MM.1S (cell line): ENCODE measurements around the gene LEFTY1.

ENCODE experiments used
- DNase-seq: peaks from one replicate; pipeline ENCODE4 v3.0.0-alpha.2; 2015
- H2AFZ ChIP-seq: fragments of 300-600 bp; sonication (generic); 2 replicates; pipeline ENCODE4 v1.6.0; 2016; ENCODE audit warnings: antibody characterized with exemption, low read length
- H3F3A ChIP-seq: fragments of 300-600 bp; sonication (generic); 2 replicates; pipeline ENCODE4 v1.6.1; 2016; ENCODE audit warnings: mild to moderate bottlenecking, antibody characterized with exemption, low read length, moderate library complexity, mixed read lengths; ENCODE audit not compliant: insufficient read depth
- H3K27ac ChIP-seq: fragments of 300-600 bp; sonication (generic); 2 replicates; pipeline ENCODE4 v1.5.1; 2016; ENCODE audit warnings: mild to moderate bottlenecking, low read length
- H3K27me3 ChIP-seq: fragments of 300-600 bp; sonication (generic); replicated peaks from 2 replicates; pipeline ENCODE4 v1.6.0; 2016; ENCODE audit warnings: low read length; ENCODE audit not compliant: insufficient read depth
- H3K36me3 ChIP-seq: fragments of 300-600 bp; sonication (generic); replicated peaks from 2 replicates; pipeline ENCODE4 v1.6.1; 2016; ENCODE audit warnings: mild to moderate bottlenecking, low read length, mixed read lengths; ENCODE audit not compliant: insufficient read depth
- H3K4me1 ChIP-seq: fragments of 300-600 bp; sonication (generic); 2 replicates; pipeline ENCODE4 v1.6.1; 2016; ENCODE audit warnings: low read length, mixed read lengths
- H3K4me2 ChIP-seq: fragments of 300-600 bp; sonication (generic); 2 replicates; pipeline ENCODE4 v1.6.0; 2016; ENCODE audit warnings: low read depth, low read length
- H3K4me3 ChIP-seq: fragments of 300-600 bp; sonication (generic); 2 replicates; pipeline ENCODE4 v1.5.1; 2016; ENCODE audit warnings: low read length, mixed read lengths
- H3K79me2 ChIP-seq: fragments of 300-600 bp; sonication (generic); 2 replicates; pipeline ENCODE4 v1.6.1; 2016; ENCODE audit warnings: mixed run types, low read length, mixed read lengths
- H3K9ac ChIP-seq: fragments of 300-600 bp; sonication (generic); 2 replicates; pipeline ENCODE4 v1.6.1; 2016; ENCODE audit warnings: low read length, mixed read lengths
- H3K9me2 ChIP-seq: fragments of 300-600 bp; sonication (generic); replicated peaks from 2 replicates; pipeline ENCODE4 v1.6.1; 2016; ENCODE audit warnings: mild to moderate bottlenecking, low read length, mixed read lengths; ENCODE audit not compliant: insufficient read depth
- H3K9me3 ChIP-seq: fragments of 300-600 bp; sonication (generic); replicated peaks from 2 replicates; pipeline ENCODE4 v1.6.1; 2016; ENCODE audit warnings: mild to moderate bottlenecking, low read length, mixed read lengths; ENCODE audit not compliant: insufficient read depth
- H4K20me1 ChIP-seq: fragments of 300-600 bp; sonication (generic); 2 replicates; pipeline ENCODE4 v1.6.1; 2016; ENCODE audit warnings: mild to moderate bottlenecking, low read length, moderate library complexity, mixed read lengths; ENCODE audit not compliant: insufficient read depth
- CTCF ChIP-seq: fragments of 300-600 bp; sonication (generic); IDR thresholded peaks from 2 replicates; pipeline ENCODE4 v1.5.1; 2016; ENCODE audit warnings: antibody characterized with exemption, low read length, mixed read lengths
- EZH2 ChIP-seq: fragments of 300-600 bp; sonication (generic); optimal IDR thresholded peaks from 2 replicates; pipeline ENCODE3; 2017; ENCODE audit warnings: low read depth, mild to moderate bottlenecking, antibody characterized with exemption, low read length, mixed read lengths
- EZH2phosphoT487 ChIP-seq: fragments of 300-600 bp; sonication (generic); IDR thresholded peaks from 2 replicates; pipeline ENCODE4 v1.6.1; 2018; ENCODE audit warnings: antibody characterized with exemption, low read length

The LEFTY1 gene

GRCh38 chr1:225868631-225869330 lies 20.2 kb downstream of the LEFTY1 start:
- H4K20me1 ChIP-seq = no peaks in the 10 kb centered on the region
- H3K9ac ChIP-seq = no peak overlapping the region
- H3K27ac ChIP-seq = no peak overlapping the region
- TF ChIP-seq EZH2phosphoT487 (no peak), CTCF (no peak), EZH2 (no peak)
- H3K27me3 ChIP-seq = no peaks in the 10 kb centered on the region
- H3F3A ChIP-seq = no peaks in the 10 kb centered on the region
- no peaks in the 10 kb centered on the region for H3K9me3 ChIP-seq
- H3K9me2 ChIP-seq = no peaks in the 10 kb centered on the region
- peaks cover 81% of the 10 kb centered on the region for H3K79me2 ChIP-seq
- no peak overlapping the region for H2AFZ ChIP-seq
- no peaks in the 10 kb centered on the region for H3K4me1 ChIP-seq
- H3K36me3 ChIP-seq = peaks cover 49% of the 10 kb centered on the region
- H3K4me3 ChIP-seq = no peak overlapping the region
- H3K4me2 ChIP-seq = no peak overlapping the region
- DNase-seq = no peak

DNA sequence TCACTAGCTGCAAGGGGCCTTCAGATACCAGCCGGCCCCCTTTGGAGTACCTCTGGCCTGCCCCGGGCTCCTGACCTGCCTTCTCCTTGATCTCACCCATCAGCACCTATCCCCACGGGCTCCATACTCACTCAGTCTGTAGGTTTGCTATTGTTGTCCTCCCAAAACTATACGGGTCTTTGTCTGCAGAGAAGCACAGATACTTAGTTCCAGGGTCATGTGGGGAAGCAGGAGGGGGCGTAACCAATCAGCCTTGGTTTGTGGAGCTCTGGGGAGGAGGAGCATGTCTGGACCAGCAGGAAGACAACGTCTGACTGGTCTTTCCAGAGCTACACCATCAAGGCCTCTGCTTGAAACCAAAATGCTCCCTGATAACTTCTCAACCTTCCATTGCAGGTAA lies 22.0 kb downstream of the LEFTY1 start:
- peaks cover 83% of the 10 kb centered on the region for H3K79me2 ChIP-seq
- H4K20me1 ChIP-seq = no peaks in the 10 kb centered on the region
- no peaks in the 10 kb centered on the region for H3K9me3 ChIP-seq
- H3K27ac ChIP-seq = no peak overlapping the region
- H2AFZ ChIP-seq = no peak overlapping the region
- no peak overlapping the region for H3K4me2 ChIP-seq
- H3K9ac ChIP-seq = no peak overlapping the region
- no peaks in the 10 kb centered on the region for H3F3A ChIP-seq
- no peak for DNase-seq
- H3K4me1 ChIP-seq = no peaks in the 10 kb centered on the region
- H3K36me3 ChIP-seq = peaks cover 44% of the 10 kb centered on the region
- TF ChIP-seq CTCF = no peak
- no peak for TF ChIP-seq EZH2phosphoT487
- TF ChIP-seq EZH2 = no peak
- H3K4me3 ChIP-seq = no peak overlapping the region
- H3K9me2 ChIP-seq = no peaks in the 10 kb centered on the region
- no peaks in the 10 kb centered on the region for H3K27me3 ChIP-seq

GRCh38 chr1:225866061-225866837 lies 22.7 kb downstream of the LEFTY1 start:
- no peak overlapping the region for H3K4me2 ChIP-seq
- H3K27ac ChIP-seq = no peak overlapping the region
- H3F3A ChIP-seq = no peaks in the 10 kb centered on the region
- peaks cover 41% of the 10 kb centered on the region for H3K36me3 ChIP-seq
- no peaks in the 10 kb centered on the region for H4K20me1 ChIP-seq
- H3K27me3 ChIP-seq = no peaks in the 10 kb centered on the region
- no peak overlapping the region for H2AFZ ChIP-seq
- TF ChIP-seq EZH2 = no peak
- no peak for TF ChIP-seq CTCF
- no peak for TF ChIP-seq EZH2phosphoT487
- no peaks in the 10 kb centered on the region for H3K9me2 ChIP-seq
- no peaks in the 10 kb centered on the region for H3K9me3 ChIP-seq
- no peaks in the 10 kb centered on the region for H3K4me1 ChIP-seq
- H3K9ac ChIP-seq = no peak overlapping the region
- H3K79me2 ChIP-seq = peaks cover 83% of the 10 kb centered on the region
- no peak overlapping the region for H3K4me3 ChIP-seq
- no peak for DNase-seq
